HG02981 (cell line): Measurements from ENCODE around the gene PGLYRP3.

Experiments
- ATAC-seq: cut with Tn5 transposase; IDR thresholded peaks from one replicate; pipeline ENCODE4 v1.9.1; 2021; ENCODE audit warnings: mild to moderate bottlenecking, moderate library complexity; ENCODE audit not compliant: unreplicated experiment

PGLYRP3 gene

GRCh38 chr1:153312570-153313186, at the start of gene PGLYRP3:
TSS of gene PGLYRP3 (minus strand) at chr1:153312952. CDS start at chr1:153310665, 2,287 bp downstream.
- ATAC-seq: no peak

GRCh38 chr1:153362187-153362775, 49.5 kb upstream of the PGLYRP3 start:
- ATAC-seq: no peak

- ATAC-seq: no peak
These were observed 48.8 kb upstream of the PGLYRP3 start for GRCh38 chr1:153361480-153362109.

- ATAC-seq: no peak
These were observed 48.1 kb upstream of the PGLYRP3 start for GRCh38 chr1:153360592-153361479.

- ATAC-seq: no peak
These were observed 47.4 kb upstream of the PGLYRP3 start for GRCh38 chr1:153360190-153360589.

GRCh38 chr1:153359241-153359640, 46.5 kb upstream of the PGLYRP3 start:
- no peak for ATAC-seq

- ATAC-seq: no peak
These were observed 45.9 kb upstream of the PGLYRP3 start for GRCh38 chr1:153358691-153358975.

- no peak for ATAC-seq
These were observed 45.3 kb upstream of the PGLYRP3 start, which contains the start of gene S100A9 for GRCh38 chr1:153357853-153358690. TSS of gene S100A9 (plus strand) at chr1:153357854. CDS start at chr1:153358284, 430 bp downstream.

GRCh38 chr1:153357076-153357852, 44.5 kb upstream of the PGLYRP3 start:
- no peak for ATAC-seq

- ATAC-seq: no peak
These were observed 43.8 kb upstream of the PGLYRP3 start for GRCh38 chr1:153356392-153357075.

- no peak for ATAC-seq
These were observed 42.8 kb upstream of the PGLYRP3 start for GRCh38 chr1:153355445-153356071.

GRCh38 chr1:153354515-153355193, 41.9 kb upstream of the PGLYRP3 start:
- no peak for ATAC-seq

GRCh38 chr1:153353226-153353947, 40.6 kb upstream of the PGLYRP3 start:
- ATAC-seq: no peak

- ATAC-seq: no peak
These were observed 39.8 kb upstream of the PGLYRP3 start for GRCh38 chr1:153352523-153352922.

GRCh38 chr1:153350321-153350957, 37.7 kb upstream of the PGLYRP3 start:
- no peak for ATAC-seq

GRCh38 chr1:153349363-153350320, 36.9 kb upstream of the PGLYRP3 start:
- no peak for ATAC-seq
